ENCODE data around the gene BCL11A.

DNA sequence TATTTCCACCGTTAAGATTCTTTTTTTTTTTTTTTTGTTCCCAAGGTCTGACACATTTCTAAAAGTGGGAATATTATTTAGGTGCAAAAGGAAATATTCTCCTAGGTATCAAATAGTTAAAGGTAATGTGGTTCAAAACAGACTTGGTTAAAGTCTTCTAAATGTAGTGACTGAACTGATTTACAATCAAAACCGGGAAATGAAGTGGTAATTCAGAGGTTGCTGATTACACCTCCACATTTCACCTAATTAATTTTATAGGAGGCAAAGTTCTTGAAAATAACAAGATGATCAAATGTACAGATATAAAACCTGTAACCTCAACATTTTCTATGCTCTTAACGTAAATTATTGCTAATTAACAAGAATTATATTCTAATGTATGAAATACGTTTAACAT is 5.1 kb downstream of the BCL11A start:
- TF ChIP-seq CTCF (conservative IDR thresholded peaks at IDR 0.05): no peak
- no peak for TF ChIP-seq ZFX (IDR thresholded peaks at IDR 0.05)

Measured in C4-2B (cell line).